ENCODE measurements around the gene SH2D2A. TPM values are rescaled to one million over a fixed set of nuclear protein-coding genes. Genes with fewer than 3 reads are reported as not detected.

Gene SH2D2A
- total RNA-seq, 4 donors from 2014 or later, result 6.0 TPM; not detected in 3

GRCh38 chr1:156845055-156845952, 28.7 kb upstream of the SH2D2A start:
- intact Hi-C loops (cut with DNase I; ENCODE audit: low total_unique reads), result no loop called here
- no peak for TF ChIP-seq POLR2A (IDR thresholded peaks at IDR 0.05)
- no peak for TF ChIP-seq CTCF (IDR thresholded peaks at IDR 0.05)
- DNase-seq, result no peak
- H3K27ac ChIP-seq, result no peak overlapping the region
- no peaks in the 10 kb centered on the region for H3K9me3 ChIP-seq
- no peaks in the 10 kb centered on the region for H3K36me3 ChIP-seq
- no peaks in the 10 kb centered on the region for H3K4me1 ChIP-seq
- peaks cover 4 to 8% of the 10 kb centered on the region in 2 donors for H3K27me3 ChIP-seq
- no peak overlapping the region for H3K4me3 ChIP-seq

GRCh38 chr1:156844638-156845037, 28.0 kb upstream of the SH2D2A start:
- Histone ChIP-seq H3K4me1 (no peaks in the 10 kb centered on the region), H3K36me3 (no peaks in the 10 kb centered on the region), H3K4me3 (no peak overlapping the region), H3K9me3 (no peaks in the 10 kb centered on the region), H3K27me3 (peaks cover 4 to 8% of the 10 kb centered on the region in 2 donors), H3K27ac (no peak overlapping the region)
- no peak for TF ChIP-seq CTCF (IDR thresholded peaks at IDR 0.05)
- no peak for TF ChIP-seq POLR2A (IDR thresholded peaks at IDR 0.05)
- no peak for DNase-seq
- intact Hi-C loops (cut with DNase I; ENCODE audit: low total_unique reads), result no loop called here

GRCh38 chr1:156844102-156844501, 27.5 kb upstream of the SH2D2A start:
- no peaks in the 10 kb centered on the region for H3K9me3 ChIP-seq
- intact Hi-C loops (cut with DNase I; ENCODE audit: low total_unique reads), result no loop called here
- peaks cover 4 to 8% of the 10 kb centered on the region in 2 donors for H3K27me3 ChIP-seq
- H3K27ac ChIP-seq, result no peak overlapping the region
- H3K36me3 ChIP-seq, result no peaks in the 10 kb centered on the region
- DNase-seq, result no peak
- no peaks in the 10 kb centered on the region for H3K4me1 ChIP-seq
- TF ChIP-seq POLR2A (IDR thresholded peaks at IDR 0.05), result no peak
- no peak overlapping the region for H3K4me3 ChIP-seq

- no peak for DNase-seq
- no peak for TF ChIP-seq POLR2A (IDR thresholded peaks at IDR 0.05)
- TF ChIP-seq CTCF (IDR thresholded peaks at IDR 0.05), result no peak
- H3K9me3 ChIP-seq, result no peaks in the 10 kb centered on the region
- H3K27ac ChIP-seq, result no peak overlapping the region
- H3K4me3 ChIP-seq, result no peak overlapping the region
- H3K4me1 ChIP-seq, result no peaks in the 10 kb centered on the region
- H3K36me3 ChIP-seq, result no peaks in the 10 kb centered on the region
- peaks cover 4 to 8% of the 10 kb centered on the region in 2 donors for H3K27me3 ChIP-seq
- intact Hi-C loops (cut with DNase I; ENCODE audit: low total_unique reads), result no loop called here
These were observed 26.1 kb upstream of the SH2D2A start for GRCh38 chr1:156842618-156843300.

- TF ChIP-seq CTCF (IDR thresholded peaks at IDR 0.05) (no peak), POLR2A (IDR thresholded peaks at IDR 0.05) (no peak)
- H3K9me3 ChIP-seq, result no peaks in the 10 kb centered on the region
- peaks cover 4 to 8% of the 10 kb centered on the region in 2 donors for H3K27me3 ChIP-seq
- no peak overlapping the region for H3K27ac ChIP-seq
- no peak for DNase-seq
- H3K36me3 ChIP-seq, result no peaks in the 10 kb centered on the region
- no peak overlapping the region for H3K4me3 ChIP-seq
- intact Hi-C loops (cut with DNase I; ENCODE audit: low total_unique reads), result no loop called here
- H3K4me1 ChIP-seq, result no peaks in the 10 kb centered on the region
These were observed 24.7 kb upstream of the SH2D2A start for GRCh38 chr1:156841295-156841855.

All from uterus (tissue), 4 donors.